Activated CD4-positive, alpha-beta memory T cell treated with anti-CD3 and anti-CD28 coated beads, Interleukin-2, amount 10 ng/mL, durations not matched to agents 7 days and 5 days (primary cell): ENCODE results near the gene MT1E. TPM values are rescaled to one million over a fixed set of nuclear protein-coding genes. Genes with fewer than 3 reads are reported as not detected.
A peak's percentile ranks its signal among the peaks of the same experiment; 100 is the strongest.

Source experiments
- CTCF ChIA-PET: fragments of 350-600 bp; sonication (Branson Sonifier 250); formaldehyde crosslinking; loops from one replicate; lab custom pipeline; 2021; ENCODE audit warnings: antibody characterized with exemption, inconsistent platforms; lab: Charles Lee
- POLR2A ChIA-PET: fragments of 350-600 bp; sonication (Branson Sonifier 250); formaldehyde crosslinking; loops from one replicate; lab custom pipeline; 2021; ENCODE audit warnings: antibody characterized with exemption; lab: Charles Lee
- DNase-seq: peaks from one replicate; pipeline ENCODE4 v3.0.0-alpha.2; 2020
- H3K27ac Mint-ChIP-seq: one replicate; pipeline ENCODE4 v1.8.0; 2021; ENCODE audit warnings: mild to moderate bottlenecking, mixed read lengths
- H3K27me3 Mint-ChIP-seq: one replicate; pipeline ENCODE4 v1.8.0; 2021; ENCODE audit warnings: mixed read lengths
- H3K36me3 Mint-ChIP-seq: one replicate; pipeline ENCODE4 v1.8.0; 2021; ENCODE audit warnings: low read depth, mixed read lengths
- H3K4me1 Mint-ChIP-seq: one replicate; pipeline ENCODE4 v1.8.0; 2021; ENCODE audit warnings: mixed read lengths
- H3K4me3 Mint-ChIP-seq: one replicate; pipeline ENCODE4 v1.8.0; 2021; ENCODE audit warnings: mild to moderate bottlenecking, mixed read lengths
- H3K9me3 Mint-ChIP-seq: one replicate; pipeline ENCODE4 v1.8.0; 2021; ENCODE audit warnings: mixed read lengths
- total RNA-seq, 2 experiments: library from RNA; stranded (reverse); gene quantifications; one replicate each; pipeline ENCODE4 v1.2.3, GENCODE V29; 2021

MT1E gene
- total RNA-seq, 2 experiments from 2014 or later, result 10.4 to 12.3 TPM

GRCh38 chr16:56593573-56594291 lies 31.8 kb upstream of the MT1E start:
- Mint-ChIP-seq H3K27me3 (peaks cover 41% of the 10 kb centered on the region), H3K27ac (no peak overlapping the region), H3K9me3 (no peaks in the 10 kb centered on the region), H3K4me1 (peaks cover 17% of the 10 kb centered on the region), H3K36me3 (no peaks in the 10 kb centered on the region), H3K4me3 (no peak overlapping the region)
- POLR2A ChIA-PET, result interaction anchor here (1.3 kb wide), 1 partner anchor 32 kb away, joined by 3 read pairs; the partner anchor contains the start of gene MT1E
- CTCF ChIA-PET, result interaction anchor here (1.0 to 1.2 kb wide), 2 partner anchors 50 to 108 kb away, joined by 3 to 5 read pairs; no protein-coding TSS in a partner anchor
- DNase-seq, result no peak

- Mint-ChIP-seq H3K27me3 (peaks cover 37% of the 10 kb centered on the region), H3K27ac (no peak overlapping the region), H3K4me3 (no peak overlapping the region), H3K4me1 (peaks cover 15% of the 10 kb centered on the region), H3K36me3 (no peaks in the 10 kb centered on the region), H3K9me3 (no peaks in the 10 kb centered on the region)
- POLR2A ChIA-PET, result no interaction called here
- CTCF ChIA-PET, result interaction anchor here (1.0 to 1.2 kb wide), 2 partner anchors 49 to 108 kb away, joined by 3 to 5 read pairs; no protein-coding TSS in a partner anchor
- DNase-seq, result no peak
These were observed 31.3 kb upstream of the MT1E start for GRCh38 chr16:56594292-56594619.

DNA sequence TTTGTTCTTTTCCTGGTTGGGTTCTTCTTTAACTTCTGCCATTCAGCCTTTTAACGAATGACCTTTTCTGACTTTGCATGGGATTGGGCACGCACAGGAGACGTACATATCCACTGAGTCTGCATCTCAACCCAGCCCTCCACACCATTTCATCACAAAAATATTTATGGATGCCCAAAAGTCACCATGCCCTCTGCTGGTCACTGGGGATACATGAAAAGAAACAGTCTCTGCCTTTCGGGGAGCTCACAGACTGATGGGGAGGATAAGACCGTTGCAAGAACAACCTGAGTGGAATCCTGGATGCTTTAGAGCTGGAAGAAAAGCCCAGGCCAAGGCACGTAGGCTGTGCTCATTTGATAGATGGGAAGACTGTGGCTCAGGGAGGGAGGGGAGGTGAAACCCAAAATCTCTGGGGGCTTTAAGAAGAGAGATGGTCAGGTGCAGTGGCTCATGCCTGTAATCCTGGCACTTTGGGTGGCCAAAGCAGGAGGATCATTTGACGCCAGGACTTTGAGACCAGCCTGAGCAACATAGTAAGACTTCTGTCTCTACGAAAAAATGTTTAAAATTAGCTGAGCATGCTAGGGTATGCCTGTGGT lies 25.1 kb upstream of the MT1E start:
- ChIA-PET POLR2A (interaction anchor here (0.7 to 1.3 kb wide), 5 partner anchors 9 to 101 kb away, joined by 3 to 5 read pairs (median 4); no protein-coding TSS in a partner anchor), CTCF (interaction anchor here (0.7 to 2.3 kb wide), 16 partner anchors 10 to 200 kb away, joined by 3 to 21 read pairs (median 4); partner anchors contain the start of gene MT1E)
- H3K4me3 Mint-ChIP-seq, result no peak overlapping the region
- H3K4me1 Mint-ChIP-seq, result peaks cover 8% of the 10 kb centered on the region
- H3K9me3 Mint-ChIP-seq, result no peaks in the 10 kb centered on the region
- no peaks in the 10 kb centered on the region for H3K36me3 Mint-ChIP-seq
- peak; percentile 42 for DNase-seq
- H3K27ac Mint-ChIP-seq, result no peak overlapping the region
- peaks cover 33% of the 10 kb centered on the region for H3K27me3 Mint-ChIP-seq

DNA sequence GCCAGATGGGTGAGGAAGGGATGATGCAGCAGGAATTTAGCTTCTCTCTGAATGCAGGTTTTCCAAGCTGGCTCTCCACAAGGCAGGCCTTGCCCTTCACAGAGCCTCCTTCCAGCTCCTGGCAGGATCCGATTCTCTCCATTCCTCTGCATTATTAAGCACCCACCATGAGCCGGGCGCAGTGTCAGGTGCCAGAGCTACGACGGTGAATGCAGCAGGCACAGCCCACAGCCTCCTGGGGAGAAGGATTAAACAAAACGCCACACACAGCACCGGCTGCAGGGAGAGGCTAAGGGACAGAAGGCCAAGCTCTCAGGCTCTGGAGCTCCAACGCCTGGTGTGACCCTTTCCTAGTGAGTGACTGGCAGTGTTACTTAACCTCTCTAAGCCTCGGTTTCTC lies 24.3 kb upstream of the MT1E start:
- DNase-seq, result no peak
- ChIA-PET CTCF (interaction anchor here (0.8 to 2.3 kb wide), 14 partner anchors 10 to 201 kb away, joined by 3 to 21 read pairs (median 4); partner anchors contain the start of gene MT1E), POLR2A (interaction anchor here (0.7 to 1.3 kb wide), 3 partner anchors 25 to 84 kb away, joined by 3 to 5 read pairs (median 4); no protein-coding TSS in a partner anchor)
- Mint-ChIP-seq H3K27ac (no peak overlapping the region), H3K27me3 (peaks cover 33% of the 10 kb centered on the region), H3K9me3 (no peaks in the 10 kb centered on the region), H3K4me1 (peaks cover 8% of the 10 kb centered on the region), H3K4me3 (no peak overlapping the region), H3K36me3 (no peaks in the 10 kb centered on the region)

GRCh38 chr16:56603589-56603988 lies 22.0 kb upstream of the MT1E start:
- DNase-seq, result no peak
- POLR2A ChIA-PET, result interaction anchor here (1.8 kb wide), 1 partner anchor 79 kb away, joined by 6 read pairs; no protein-coding TSS in a partner anchor
- CTCF ChIA-PET, result interaction anchor here (1.0 to 1.3 kb wide), 3 partner anchors 22 to 98 kb away, joined by 3 to 4 read pairs (median 3); partner anchors contain the start of gene MT1E
- H3K27me3 Mint-ChIP-seq, result peaks cover 18% of the 10 kb centered on the region
- no peaks in the 10 kb centered on the region for H3K9me3 Mint-ChIP-seq
- H3K4me1 Mint-ChIP-seq, result peaks cover 20% of the 10 kb centered on the region
- no peaks in the 10 kb centered on the region for H3K36me3 Mint-ChIP-seq
- H3K27ac Mint-ChIP-seq, result no peak overlapping the region
- H3K4me3 Mint-ChIP-seq, result no peak overlapping the region

- Mint-ChIP-seq H3K4me3 (no peak overlapping the region), H3K36me3 (no peaks in the 10 kb centered on the region), H3K9me3 (no peaks in the 10 kb centered on the region), H3K4me1 (peaks cover 30% of the 10 kb centered on the region), H3K27me3 (peaks cover 18% of the 10 kb centered on the region), H3K27ac (no peak overlapping the region)
- CTCF ChIA-PET, result interaction anchor here (0.5 to 0.7 kb wide), 2 partner anchors 38 to 813 kb away, joined by 3 to 5 read pairs; no protein-coding TSS in a partner anchor
- no peak for DNase-seq
- POLR2A ChIA-PET, result interaction anchor here (4.7 to 7.4 kb wide), 2 partner anchors 20 to 78 kb away, joined by 29 to 96 read pairs; partner anchors contain the start of genes MT1E and MT1X
These were observed 20.6 kb upstream of the MT1E start for GRCh38 chr16:56604966-56605365.

GRCh38 chr16:56605475-56605874 lies 20.1 kb upstream of the MT1E start:
- DNase-seq, result no peak
- Mint-ChIP-seq H3K27ac (no peak overlapping the region), H3K27me3 (peaks cover 13% of the 10 kb centered on the region), H3K4me1 (peaks cover 33% of the 10 kb centered on the region), H3K4me3 (no peak overlapping the region), H3K9me3 (no peaks in the 10 kb centered on the region), H3K36me3 (no peaks in the 10 kb centered on the region)
- ChIA-PET POLR2A (interaction anchor here (4.7 to 7.4 kb wide), 2 partner anchors 20 to 77 kb away, joined by 29 to 96 read pairs; partner anchors contain the start of genes MT1E and MT1X), CTCF (interaction anchor here (0.7 kb wide), 1 partner anchor 38 kb away, joined by 3 read pairs; no protein-coding TSS in a partner anchor)

GRCh38 chr16:56606071-56606475 lies 19.5 kb upstream of the MT1E start:
- no peaks in the 10 kb centered on the region for H3K9me3 Mint-ChIP-seq
- no peaks in the 10 kb centered on the region for H3K36me3 Mint-ChIP-seq
- no peak overlapping the region for H3K27ac Mint-ChIP-seq
- CTCF ChIA-PET, result no interaction called here
- no peak overlapping the region for H3K4me3 Mint-ChIP-seq
- peaks cover 7% of the 10 kb centered on the region for H3K27me3 Mint-ChIP-seq
- peaks cover 37% of the 10 kb centered on the region for H3K4me1 Mint-ChIP-seq
- POLR2A ChIA-PET, result interaction anchor here (4.7 to 7.4 kb wide), 2 partner anchors 19 to 77 kb away, joined by 29 to 96 read pairs; partner anchors contain the start of genes MT1E and MT1X
- no peak for DNase-seq

DNA sequence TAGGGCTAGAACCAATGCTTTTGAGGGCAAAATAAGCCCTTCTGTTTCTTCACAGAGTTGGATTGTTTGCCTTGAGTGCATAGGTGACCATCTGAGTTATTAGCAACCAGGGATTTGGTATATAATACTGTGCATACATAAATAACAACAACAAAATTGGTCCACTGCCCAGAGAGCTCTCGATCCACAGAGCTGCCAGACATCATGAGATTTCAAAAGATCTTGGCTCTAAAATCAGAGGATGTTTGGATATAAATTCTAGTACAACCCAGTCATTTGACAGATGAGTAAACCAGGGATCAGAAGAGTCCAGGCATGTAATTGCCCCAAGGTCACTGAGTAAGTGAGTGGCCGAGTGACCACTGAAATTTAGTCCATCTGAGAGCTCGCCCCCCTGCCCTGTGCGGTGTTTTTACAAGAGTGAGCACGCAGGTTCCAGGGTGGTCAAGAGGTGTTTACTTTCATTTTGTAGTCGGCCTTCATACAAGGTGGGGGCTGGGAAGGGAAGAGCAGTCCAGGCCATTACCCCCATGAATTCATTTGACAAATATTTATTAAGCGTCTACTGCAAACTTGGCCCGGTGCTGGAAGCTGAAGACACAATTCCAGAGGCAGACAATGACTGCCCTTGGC lies 19.0 kb upstream of the MT1E start:
- no peak overlapping the region for H3K4me3 Mint-ChIP-seq
- H3K4me1 Mint-ChIP-seq, result peaks cover 41% of the 10 kb centered on the region
- H3K27me3 Mint-ChIP-seq, result peaks cover 3% of the 10 kb centered on the region
- H3K36me3 Mint-ChIP-seq, result no peaks in the 10 kb centered on the region
- no peak for DNase-seq
- no peaks in the 10 kb centered on the region for H3K9me3 Mint-ChIP-seq
- POLR2A ChIA-PET, result interaction anchor here (4.7 to 7.4 kb wide), 2 partner anchors 19 to 76 kb away, joined by 29 to 96 read pairs; partner anchors contain the start of genes MT1E and MT1X
- CTCF ChIA-PET, result no interaction called here
- no peak overlapping the region for H3K27ac Mint-ChIP-seq

DNA sequence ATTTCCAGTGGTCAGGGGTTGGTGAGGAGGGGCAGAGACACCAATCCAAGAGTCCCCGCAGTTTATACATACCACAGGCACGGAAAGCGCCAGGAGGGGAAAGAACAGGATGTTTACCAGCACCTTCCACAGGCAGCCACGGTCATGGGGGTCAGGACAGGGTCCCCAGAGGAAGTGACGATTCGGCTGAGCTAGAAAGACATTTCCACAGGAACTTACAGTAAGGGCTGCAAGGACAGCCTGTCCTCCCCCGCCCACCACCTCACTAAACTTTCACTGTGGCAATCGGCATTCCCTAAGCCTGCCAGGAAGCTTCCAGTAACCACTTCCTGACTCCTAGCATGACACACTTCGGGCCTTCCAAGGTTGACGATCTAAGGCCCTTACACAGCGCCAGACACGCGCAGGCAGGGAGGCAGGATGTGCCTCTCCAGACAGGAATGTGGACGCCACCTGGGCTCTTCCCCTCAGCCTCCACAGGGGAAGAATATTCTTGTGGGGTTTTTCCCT lies 18.4 kb upstream of the MT1E start:
- ChIA-PET CTCF (no interaction called here), POLR2A (interaction anchor here (1.4 to 7.4 kb wide), 4 partner anchors 11 to 75 kb away, joined by 4 to 96 read pairs (median 18); partner anchors contain the start of genes MT1E and MT1X)
- DNase-seq, result no peak
- Mint-ChIP-seq H3K27me3 (peaks cover 2% of the 10 kb centered on the region), H3K4me1 (peaks cover 41% of the 10 kb centered on the region), H3K27ac (no peak overlapping the region), H3K4me3 (peak overlapping the region; percentile 93), H3K9me3 (no peaks in the 10 kb centered on the region), H3K36me3 (no peaks in the 10 kb centered on the region)

- CTCF ChIA-PET, result no interaction called here
- Mint-ChIP-seq H3K9me3 (no peaks in the 10 kb centered on the region), H3K27ac (peak overlapping the region; percentile 53), H3K4me3 (peak overlapping the region; percentile 93), H3K36me3 (no peaks in the 10 kb centered on the region), H3K4me1 (peaks cover 43% of the 10 kb centered on the region), H3K27me3 (peaks cover 2% of the 10 kb centered on the region)
- no peak for DNase-seq
- POLR2A ChIA-PET, result interaction anchor here (1.4 to 7.4 kb wide), 4 partner anchors 11 to 75 kb away, joined by 4 to 96 read pairs (median 18); partner anchors contain the start of genes MT1E and MT1X
These were observed 17.9 kb upstream of the MT1E start for GRCh38 chr16:56607675-56608042.
